ENCODE results near the gene ZNF467.

DNA sequence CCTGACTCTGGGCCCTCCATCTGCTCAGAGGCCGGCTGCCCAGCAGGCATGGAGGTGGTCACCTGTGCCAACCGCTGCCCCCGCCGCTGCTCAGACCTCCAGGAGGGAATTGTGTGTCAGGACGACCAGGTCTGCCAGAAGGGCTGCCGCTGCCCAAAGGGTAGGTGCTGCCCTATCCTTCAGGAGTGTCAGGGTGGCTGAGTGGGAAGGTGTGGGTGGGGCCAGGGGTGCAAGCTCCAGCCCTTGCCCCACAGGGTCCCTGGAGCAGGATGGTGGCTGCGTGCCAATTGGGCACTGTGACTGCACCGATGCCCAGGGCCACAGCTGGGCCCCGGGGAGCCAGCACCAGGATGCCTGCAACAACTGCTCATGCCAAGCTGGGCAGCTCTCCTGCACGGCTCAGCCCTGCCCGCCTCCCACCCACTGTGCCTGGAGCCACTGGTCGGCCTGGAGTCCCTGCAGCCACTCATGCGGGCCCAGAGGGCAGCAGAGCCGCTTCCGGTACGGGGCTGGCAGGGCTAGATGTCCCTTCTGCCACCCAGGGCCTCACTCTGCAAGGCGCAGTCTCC, 47.3 kb upstream of the ZNF467 start:
- TF ChIP-seq, protein P1, sequence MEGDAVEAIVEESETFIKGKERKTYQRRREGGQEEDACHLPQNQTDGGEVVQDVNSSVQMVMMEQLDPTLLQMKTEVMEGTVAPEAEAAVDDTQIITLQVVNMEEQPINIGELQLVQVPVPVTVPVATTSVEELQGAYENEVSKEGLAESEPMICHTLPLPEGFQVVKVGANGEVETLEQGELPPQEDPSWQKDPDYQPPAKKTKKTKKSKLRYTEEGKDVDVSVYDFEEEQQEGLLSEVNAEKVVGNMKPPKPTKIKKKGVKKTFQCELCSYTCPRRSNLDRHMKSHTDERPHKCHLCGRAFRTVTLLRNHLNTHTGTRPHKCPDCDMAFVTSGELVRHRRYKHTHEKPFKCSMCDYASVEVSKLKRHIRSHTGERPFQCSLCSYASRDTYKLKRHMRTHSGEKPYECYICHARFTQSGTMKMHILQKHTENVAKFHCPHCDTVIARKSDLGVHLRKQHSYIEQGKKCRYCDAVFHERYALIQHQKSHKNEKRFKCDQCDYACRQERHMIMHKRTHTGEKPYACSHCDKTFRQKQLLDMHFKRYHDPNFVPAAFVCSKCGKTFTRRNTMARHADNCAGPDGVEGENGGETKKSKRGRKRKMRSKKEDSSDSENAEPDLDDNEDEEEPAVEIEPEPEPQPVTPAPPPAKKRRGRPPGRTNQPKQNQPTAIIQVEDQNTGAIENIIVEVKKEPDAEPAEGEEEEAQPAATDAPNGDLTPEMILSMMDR (IDR thresholded peaks at IDR 0.05) = no peak
- no peak for TF ChIP-seq POLR2A (IDR thresholded peaks at IDR 0.05)
